Mammary epithelial cell (primary cell): Measurements from ENCODE around the gene ITM2C.

ENCODE experiments used
- EZH2 ChIP-seq: IDR thresholded peaks from 2 replicates; pipeline ENCODE4 v1.6.1; 2012; ENCODE audit warnings: low read length, inconsistent platforms, borderline replicate concordance
- TF ChIP-seq, protein P1 (sequence below), 2 donors: IDR thresholded peaks in 1 of 2; conservative IDR thresholded peaks in 1 of 2; 2 replicates each; pipeline ENCODE4 v1.5.1; 2011 to 2012; ENCODE audit warnings: inconsistent platforms in 2 of 2, low read length in 2 of 2, mild to moderate bottlenecking in 2 of 2, control low read depth in 1 of 2, low read depth in 1 of 2; ENCODE audit not compliant: insufficient read depth in 1 of 2; ENCODE audit errors: extremely low read depth in 1 of 2

DNA sequence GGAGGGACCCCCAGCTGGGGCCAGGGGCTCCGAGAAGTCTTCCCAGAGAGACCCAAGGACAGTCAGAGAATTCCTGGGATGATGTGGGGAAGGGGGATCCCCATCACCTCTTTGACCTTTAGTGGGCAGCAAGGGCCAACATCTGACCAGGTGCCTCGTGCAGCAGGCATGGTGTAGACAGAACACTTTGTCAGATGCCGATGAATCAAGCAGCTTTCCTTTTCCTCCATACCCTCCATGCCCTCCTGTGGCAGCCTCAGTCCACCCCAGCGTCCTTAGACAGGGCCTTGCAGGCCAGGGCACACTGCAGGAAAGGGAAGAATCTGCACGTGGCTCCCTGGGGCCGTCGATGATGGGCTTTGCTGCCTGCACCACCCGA lies 34.0 kb downstream of the ITM2C start:
- TF ChIP-seq, protein P1, sequence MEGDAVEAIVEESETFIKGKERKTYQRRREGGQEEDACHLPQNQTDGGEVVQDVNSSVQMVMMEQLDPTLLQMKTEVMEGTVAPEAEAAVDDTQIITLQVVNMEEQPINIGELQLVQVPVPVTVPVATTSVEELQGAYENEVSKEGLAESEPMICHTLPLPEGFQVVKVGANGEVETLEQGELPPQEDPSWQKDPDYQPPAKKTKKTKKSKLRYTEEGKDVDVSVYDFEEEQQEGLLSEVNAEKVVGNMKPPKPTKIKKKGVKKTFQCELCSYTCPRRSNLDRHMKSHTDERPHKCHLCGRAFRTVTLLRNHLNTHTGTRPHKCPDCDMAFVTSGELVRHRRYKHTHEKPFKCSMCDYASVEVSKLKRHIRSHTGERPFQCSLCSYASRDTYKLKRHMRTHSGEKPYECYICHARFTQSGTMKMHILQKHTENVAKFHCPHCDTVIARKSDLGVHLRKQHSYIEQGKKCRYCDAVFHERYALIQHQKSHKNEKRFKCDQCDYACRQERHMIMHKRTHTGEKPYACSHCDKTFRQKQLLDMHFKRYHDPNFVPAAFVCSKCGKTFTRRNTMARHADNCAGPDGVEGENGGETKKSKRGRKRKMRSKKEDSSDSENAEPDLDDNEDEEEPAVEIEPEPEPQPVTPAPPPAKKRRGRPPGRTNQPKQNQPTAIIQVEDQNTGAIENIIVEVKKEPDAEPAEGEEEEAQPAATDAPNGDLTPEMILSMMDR (conservative IDR thresholded peaks at IDR 0.05 in 1 of 2, IDR thresholded peaks at IDR 0.05 in 1 of 2; ENCODE audit: extremely low read depth in 1 of 2, insufficient read depth in 1 of 2, low read depth in 1 of 2, low read length in 2 of 2) = no peak
- TF ChIP-seq EZH2 = no peak
